H1 (cell line): Measurements from ENCODE around the gene SH3PXD2A. TPM values are rescaled to one million over a fixed set of nuclear protein-coding genes. Genes with fewer than 3 reads are reported as not detected.

ENCODE experiments used
- CTCF ChIA-PET: fragments of 300-600 bp; sonication (Branson Sonifier 250); formaldehyde crosslinking; loops from one replicate; lab custom pipeline; 2021; ENCODE audit not compliant: partially characterized antibody; lab: Charles Lee
- POLR2A ChIA-PET: fragments of 300-600 bp; sonication (Branson Sonifier 250); formaldehyde crosslinking; loops from one replicate; lab custom pipeline; 2021; ENCODE audit warnings: inconsistent platforms; ENCODE audit not compliant: partially characterized antibody; lab: Charles Lee
- DNase-seq, 2 experiments: peaks; one replicate each; pipeline versions ENCODE4 v3.0.0 to v3.0.0-alpha.2; 2010 to 2022; ENCODE audit warnings: low spot score in 2 of 2, low read depth in 1 of 2, mixed read lengths in 1 of 2
- FAIRE-seq: peaks from 2 replicates; lab custom pipeline; 2011; peaks lifted over from hg19 to GRCh38; lab: Jason Lieb, UNC
- H2AFZ ChIP-seq: 2 replicates; pipeline ENCODE4 v1.8.1; 2012; ENCODE audit warnings: low read length, inconsistent platforms
- H2AK5ac ChIP-seq: 2 replicates; pipeline ENCODE4 v1.6.1; 2013; ENCODE audit warnings: low read depth, low read length
- H2BK120ac ChIP-seq: replicated peaks from 2 replicates; pipeline ENCODE3; 2013; ENCODE audit warnings: low read depth, low read length, inconsistent platforms
- H2BK12ac ChIP-seq: 2 replicates; pipeline ENCODE4 v1.6.1; 2013; ENCODE audit warnings: low read depth, low read length
- H2BK15ac ChIP-seq: 2 replicates; pipeline ENCODE4 v1.6.1; 2013; ENCODE audit warnings: low read length
- H2BK20ac ChIP-seq: 2 replicates; pipeline ENCODE4 v1.6.1; 2013; ENCODE audit warnings: low read length
- H2BK5ac ChIP-seq: 2 replicates; pipeline ENCODE4 v1.6.1; 2013; ENCODE audit warnings: low read depth, low read length
- H3K14ac ChIP-seq: 2 replicates; pipeline ENCODE4 v1.6.1; 2013; ENCODE audit warnings: inconsistent platforms; ENCODE audit not compliant: insufficient read length
- H3K18ac ChIP-seq: 2 replicates; pipeline ENCODE4 v1.6.1; 2013; ENCODE audit warnings: low read length; ENCODE audit errors: extremely low read depth
- H3K23ac ChIP-seq: 2 replicates; pipeline ENCODE4 v1.6.1; 2013; ENCODE audit warnings: inconsistent platforms; ENCODE audit not compliant: insufficient read length
- H3K23me2 ChIP-seq: 2 replicates; pipeline ENCODE4 v1.6.1; 2013; ENCODE audit warnings: low read depth, low read length
- H3K27ac ChIP-seq: 2 replicates; pipeline ENCODE4 v1.6.1; 2011; ENCODE audit warnings: low read depth, low read length, inconsistent platforms
- H3K27me3 ChIP-seq, 4 experiments: replicated peaks in 1 of 4; 1 replicate in 1 of 4; 2 replicates in 3 of 4; pipeline versions ENCODE4 v1.6.1 to v1.8.1; 2011 to 2013; ENCODE audit warnings: low read length in 3 of 4, mild to moderate bottlenecking in 3 of 4, inconsistent platforms in 2 of 4, mixed read lengths in 2 of 4, moderate library complexity in 1 of 4; ENCODE audit not compliant: control insufficient read depth in 3 of 4, insufficient read depth in 3 of 4; ENCODE audit errors: extremely low read depth in 1 of 4
- H3K36me3 ChIP-seq, 4 experiments: 2 replicates each; pipeline versions ENCODE4 v1.6.1 to v1.8.1; 2011 to 2013; ENCODE audit warnings: mild to moderate bottlenecking in 4 of 4, low read length in 3 of 4, moderate library complexity in 2 of 4, control low read depth in 1 of 4, inconsistent platforms in 1 of 4; ENCODE audit not compliant: insufficient read depth in 4 of 4, control insufficient read depth in 2 of 4
- H3K4ac ChIP-seq: replicated peaks from 2 replicates; pipeline ENCODE3; 2013; ENCODE audit warnings: low read length, low read depth, mixed read lengths, inconsistent platforms; ENCODE audit not compliant: insufficient read length
- H3K4me1 ChIP-seq, 4 experiments: replicated peaks in 1 of 4; 1 replicate in 1 of 4; 2 replicates in 3 of 4; pipeline versions ENCODE4 v1.6.1 to v1.8.1; 2011 to 2013; ENCODE audit warnings: low read length in 3 of 4, inconsistent platforms in 2 of 4, mixed read lengths in 1 of 4; ENCODE audit not compliant: insufficient read depth in 4 of 4, control insufficient read depth in 3 of 4
- H3K4me2 ChIP-seq, 2 experiments: 2 replicates each; pipeline versions ENCODE4 v1.6.1 to v1.8.1; 2011 to 2013; ENCODE audit warnings: low read depth in 2 of 2, low read length in 2 of 2, control low read depth in 1 of 2, inconsistent platforms in 1 of 2, mild to moderate bottlenecking in 1 of 2; ENCODE audit not compliant: insufficient read depth in 1 of 2
- H3K4me3 ChIP-seq, 4 experiments: fragments of 200-600, 300-600 bp in 1 of 4; sonication (generic), shearing (Covaris generic), sonication (Bioruptor Twin) in 1 of 4; 2 replicates each; pipeline versions ENCODE4 v1.5.1 to v1.8.1; 2011 to 2016; ENCODE audit warnings: low read length in 4 of 4, low read depth in 3 of 4, control low read depth in 2 of 4, inconsistent platforms in 2 of 4, mild to moderate bottlenecking in 2 of 4, mixed read lengths in 1 of 4, moderate library complexity in 1 of 4; ENCODE audit not compliant: insufficient read depth in 2 of 4; ENCODE audit errors: extremely low read depth in 1 of 4
- H3K56ac ChIP-seq: replicated peaks from 2 replicates; pipeline ENCODE3; 2013; ENCODE audit warnings: low read depth, mild to moderate bottlenecking, mixed read lengths, low read length, inconsistent platforms; ENCODE audit not compliant: insufficient read length
- H3K79me1 ChIP-seq: 2 replicates; pipeline ENCODE4 v1.6.1; 2013; ENCODE audit warnings: low read depth, low read length, control low read depth
- H3K79me2 ChIP-seq, 2 experiments: 2 replicates each; pipeline versions ENCODE4 v1.6.1 to v1.8.1; 2012 to 2013; ENCODE audit warnings: low read length in 2 of 2, mild to moderate bottlenecking in 2 of 2, inconsistent platforms in 1 of 2; ENCODE audit not compliant: insufficient read depth in 2 of 2, control insufficient read depth in 1 of 2
- H3K9ac ChIP-seq, 4 experiments: replicated peaks in 1 of 4; 1 replicate in 1 of 4; 2 replicates in 3 of 4; pipeline versions ENCODE4 v1.6.1 to v1.8.1; 2011 to 2013; ENCODE audit warnings: low read depth in 3 of 4, low read length in 3 of 4, control low read depth in 2 of 4, mild to moderate bottlenecking in 2 of 4, moderate library complexity in 2 of 4, inconsistent platforms in 1 of 4; ENCODE audit errors: extremely low read depth in 1 of 4
- H3K9me3 ChIP-seq, 2 experiments: 2 replicates each; pipeline versions ENCODE4 v1.6.1 to v1.8.1; 2012 to 2013; ENCODE audit warnings: mild to moderate bottlenecking in 2 of 2, moderate library complexity in 2 of 2, control low read depth in 1 of 2, inconsistent platforms in 1 of 2, low read depth in 1 of 2, low read length in 1 of 2, mixed read lengths in 1 of 2; ENCODE audit not compliant: insufficient read depth in 2 of 2
- H4K20me1 ChIP-seq, 2 experiments: replicated peaks in 1 of 2; 2 replicates each; pipeline versions ENCODE3 to v1.8.1; 2011 to 2013; ENCODE audit warnings: inconsistent platforms in 2 of 2, low read length in 2 of 2, mild to moderate bottlenecking in 1 of 2; ENCODE audit not compliant: insufficient read depth in 2 of 2, control insufficient read depth in 1 of 2
- H4K5ac ChIP-seq: 2 replicates; pipeline ENCODE4 v1.6.1; 2013; ENCODE audit warnings: low read length, low read depth, mixed read lengths, inconsistent platforms; ENCODE audit not compliant: insufficient read length
- H4K8ac ChIP-seq: 2 replicates; pipeline ENCODE4 v1.8.0; 2013; ENCODE audit warnings: mild to moderate bottlenecking, moderate library complexity, low read length, inconsistent platforms; ENCODE audit not compliant: insufficient read depth; ENCODE audit errors: extremely low read depth
- H4K91ac ChIP-seq: replicated peaks from 2 replicates; pipeline ENCODE3; 2013; ENCODE audit warnings: low read length, mixed read lengths, inconsistent platforms; ENCODE audit not compliant: insufficient read length
- CREB1 ChIP-seq: IDR thresholded peaks from 2 replicates; pipeline ENCODE4 v1.6.1; 2012; ENCODE audit warnings: inconsistent platforms
- CTCF ChIP-seq, 3 experiments: IDR thresholded peaks; 1 replicate in 2 of 3; 2 replicates in 1 of 3; pipeline versions ENCODE4 v1.5.1 to v1.6.1; 2011; ENCODE audit warnings: low read length in 3 of 3, mild to moderate bottlenecking in 3 of 3, inconsistent platforms in 2 of 3, low read depth in 1 of 3, moderate library complexity in 1 of 3; ENCODE audit not compliant: insufficient read depth in 1 of 3; ENCODE audit errors: control extremely low read depth in 1 of 3
- E2F6 ChIP-seq: IDR thresholded peaks from 2 replicates; pipeline ENCODE4 v1.6.1; 2012; ENCODE audit warnings: inconsistent platforms
- FOSL1 ChIP-seq: IDR thresholded peaks from 2 replicates; pipeline ENCODE4 v1.6.1; 2011; ENCODE audit warnings: mild to moderate bottlenecking, low read depth, low read length, moderate library complexity; ENCODE audit not compliant: insufficient read depth
- HDAC2 ChIP-seq, 2 experiments: fragments of 300-600 bp in 1 of 2; sonication (generic) in 1 of 2; IDR thresholded peaks; 2 replicates each; pipeline ENCODE4 v1.6.1; 2011 to 2012; ENCODE audit warnings: low read depth in 2 of 2, low read length in 2 of 2, mild to moderate bottlenecking in 2 of 2, moderate library complexity in 2 of 2, borderline replicate concordance in 1 of 2, inconsistent platforms in 1 of 2
- JUND ChIP-seq: IDR thresholded peaks from 2 replicates; pipeline ENCODE4 v1.6.1; 2011; ENCODE audit warnings: mild to moderate bottlenecking, improper control_type of control experiment, low read length
- PHF8 ChIP-seq: fragments of 200-600 bp; sonication (generic); conservative IDR thresholded peaks from 2 replicates; pipeline ENCODE4 v1.7.1; 2012; ENCODE audit warnings: low read depth, mild to moderate bottlenecking, inconsistent platforms, low read length, moderate library complexity
- POU5F1 ChIP-seq: IDR thresholded peaks from 2 replicates; pipeline ENCODE4 v1.6.1; 2011; ENCODE audit warnings: low read depth, mild to moderate bottlenecking, low read length, moderate library complexity
- RAD21 ChIP-seq, 2 experiments: IDR thresholded peaks in 1 of 2; conservative IDR thresholded peaks in 1 of 2; 2 replicates each; pipeline ENCODE4 v1.6.1; 2011; ENCODE audit warnings: low read depth in 2 of 2, low read length in 2 of 2, improper control_type of control experiment in 1 of 2, inconsistent platforms in 1 of 2, mild to moderate bottlenecking in 1 of 2, moderate library complexity in 1 of 2
- SP2 ChIP-seq: IDR thresholded peaks from 2 replicates; pipeline ENCODE4 v1.6.1; 2012; ENCODE audit warnings: mild to moderate bottlenecking, low read length, inconsistent platforms
- WGBS, 2 experiments: shearing (Covaris generic) in 1 of 2; methylation state at CpG; one replicate each; pipeline versions ENCODE4 v1.1.6 to v1.1.7; 2013 to 2015; ENCODE audit warnings: low lambda C conversion rate in 2 of 2, mixed read lengths in 2 of 2, inconsistent platforms in 1 of 2, low coverage in 1 of 2, missing lambda C conversion rate in 1 of 2; ENCODE audit not compliant: insufficient replicate concordance in 2 of 2, insufficient coverage in 1 of 2, insufficient read length in 1 of 2; ENCODE audit errors: extremely low coverage in 1 of 2, missing lambda C conversion rate in 1 of 2; 5-methylcytosine and 5-hydroxymethylcytosine counted together
- polyA plus RNA-seq, 7 experiments: library from polyadenylated mRNA; depleted of rRNA in 3 of 7; stranded (reverse) in 5 of 7; unstranded in 2 of 7; fragments of >200 nt in 5 of 7; fragments of 200-250 nt in 2 of 7; gene quantifications; 1 replicate in 5 of 7; 2 replicates in 1 of 7; 4 replicates in 1 of 7; pipeline versions ENCODE4 v1.2.1 to v1.2.3, GENCODE V29; 2011 to 2013; ENCODE audit warnings: missing spikeins in 2 of 7, mixed read lengths in 2 of 7
- total RNA-seq: library from RNA; stranded (reverse); fragmentation: NEBNext Ultra II Directional; extraction: Animal tissue kit (Norgen Biotek cat#: 25700); gene quantifications from 2 replicates; pipeline ENCODE4 v1.2.1, GENCODE V29; 2021

Gene SH3PXD2A
- total and polyA plus RNA-seq, 2 of the 8 experiments (the other 6 are each of a cell fraction or from before 2014, with no cell fraction given): 5.4 to 16.3 TPM

- Histone ChIP-seq H3K9ac (no peak overlapping the region), H3K4ac (no peak overlapping the region), H3K23me2 (no peaks in the 10 kb centered on the region), H2BK5ac (0 out of 2 replicates have a peak overlapping the region, but pooled peaks have one; percentile 3), H3K36me3 (no peaks in the 10 kb centered on the region), H3K79me2 (no peaks in the 10 kb centered on the region), H3K4me1 (no peaks in the 10 kb centered on the region), H4K91ac (no peak overlapping the region), H3K23ac (no peak overlapping the region), H3K14ac (no peak overlapping the region), H2AK5ac (no peak overlapping the region), H2AFZ (no peak overlapping the region), H3K4me2 (no peak overlapping the region), H3K4me3 (no peak overlapping the region), H4K5ac (no peak overlapping the region), H3K9me3 (no peaks in the 10 kb centered on the region), H3K27me3 (no peaks in the 10 kb centered on the region), H2BK12ac (no peak overlapping the region), H2BK120ac (no peak overlapping the region), H2BK20ac (no peak overlapping the region), H4K20me1 (no peaks in the 10 kb centered on the region), H3K56ac (no peak overlapping the region), H2BK15ac (no peak overlapping the region), H3K79me1 (no peaks in the 10 kb centered on the region; the same call in 1 of the 2 replicates), H4K8ac (no peak overlapping the region; the same call in 1 of the 2 replicates), H3K27ac (no peak overlapping the region), H3K18ac (no peak overlapping the region)
- DNase-seq (no peak), FAIRE-seq (no peak)
- ChIA-PET CTCF (interaction anchor here (0.8 to 2.1 kb wide), 10 partner anchors 9 to 58 kb away, joined by 3 to 6 read pairs (median 4); no protein-coding TSS in a partner anchor), POLR2A (no interaction called here)
- WGBS, 2 experiments: 94% methylated on average over 3 of the region's 3 CpGs; no CpG with 5 or more reads in 1 of the 2 experiments
- TF ChIP-seq CREB1: no peak
- TF ChIP-seq JUND: no peak
- no peak for TF ChIP-seq HDAC2 (IDR thresholded peaks at IDR 0.05; ENCODE audit: borderline replicate concordance in 1 of 2, low read depth in 2 of 2, low read length in 2 of 2)
- no peak for TF ChIP-seq E2F6
- TF ChIP-seq POU5F1: no peak
- no peak for TF ChIP-seq FOSL1
- peak in 2 of 3 experiments; percentile 14 to 21; a peak in 2 of 4 replicates for TF ChIP-seq CTCF (IDR thresholded peaks at IDR 0.05; ENCODE audit: control extremely low read depth in 1 of 3, insufficient read depth in 1 of 3, low read depth in 1 of 3, low read length in 3 of 3)
- TF ChIP-seq PHF8: no peak
- peak in 1 of 2 experiments; percentile 22; a peak in 2 of 4 replicates for TF ChIP-seq RAD21 (IDR thresholded peaks at IDR 0.05 in 1 of 2, conservative IDR thresholded peaks at IDR 0.05 in 1 of 2; ENCODE audit: low read depth in 2 of 2, low read length in 2 of 2)
- TF ChIP-seq SP2: no peak
Observed at GRCh38 chr10:103812004-103812403, 43.4 kb downstream of the SH3PXD2A start.
